Right kidney (tissue), 1 donor: ENCODE data around the gene PCDHB9.
"Not testable (repeated sequence)": the region's sequence is repeated elsewhere in the genome, so short reads cannot be mapped to it uniquely, and the experiment has no call there.

ENCODE experiments used
- DNase-seq: peaks from one replicate; pipeline ENCODE4 v3.0.0-alpha.2; 2016

Gene PCDHB9

GRCh38 chr5:141235922-141236321 is 49.0 kb downstream of the PCDHB9 start:
- DNase-seq, result not testable (repeated sequence)

GRCh38 chr5:141236516-141237313 is 49.8 kb downstream of the PCDHB9 start:
- no peak for DNase-seq
